ENCODE results near the gene GDF11.

The GDF11 gene

GRCh38 chr12:55728939-55729818 is 13.7 kb upstream of the GDF11 start, which contains the start of gene CD63:
Gene CD63 (minus strand): TSS chr12:55729009. CDS start chr12:55728341, 668 bp downstream.
- TF ChIP-seq CTCF (IDR thresholded peaks at IDR 0.05; ENCODE audit: borderline replicate concordance, control extremely low read depth, extremely low read depth, insufficient read depth, missing control alignments) = no peak
- in situ Hi-C loops (cut with MboI; ENCODE audit: low sequenced_read_pairs, unreplicated experiment) = no loop called here
- peak; percentile 97 for DNase-seq (ENCODE audit: low spot score)

- in situ Hi-C loops (cut with MboI; ENCODE audit: low sequenced_read_pairs, unreplicated experiment) = loop anchor here (10.0 kb wide), 2 partner anchors 215 to 305 kb away; no protein-coding TSS in a partner anchor
- no peak for TF ChIP-seq CTCF (IDR thresholded peaks at IDR 0.05; ENCODE audit: borderline replicate concordance, control extremely low read depth, extremely low read depth, insufficient read depth, missing control alignments)
- peak; percentile 73 for DNase-seq (ENCODE audit: low spot score)
Measured at GRCh38 chr12:55729819-55730818, 12.8 kb upstream of the GDF11 start.

GRCh38 chr12:55732288-55732687 is 10.6 kb upstream of the GDF11 start:
- in situ Hi-C loops (cut with MboI; ENCODE audit: low sequenced_read_pairs, unreplicated experiment) = loop anchor here (10.0 kb wide), 2 partner anchors 213 to 303 kb away; no protein-coding TSS in a partner anchor
- TF ChIP-seq CTCF (IDR thresholded peaks at IDR 0.05; ENCODE audit: borderline replicate concordance, control extremely low read depth, extremely low read depth, insufficient read depth, missing control alignments) = no peak
- no peak for DNase-seq (ENCODE audit: low spot score)

GRCh38 chr12:55733021-55733555 is 9.8 kb upstream of the GDF11 start:
- TF ChIP-seq CTCF (IDR thresholded peaks at IDR 0.05; ENCODE audit: borderline replicate concordance, control extremely low read depth, extremely low read depth, insufficient read depth, missing control alignments) = no peak
- in situ Hi-C loops (cut with MboI; ENCODE audit: low sequenced_read_pairs, unreplicated experiment) = loop anchor here (10.0 kb wide), 2 partner anchors 212 to 302 kb away; no protein-coding TSS in a partner anchor
- DNase-seq (ENCODE audit: low spot score) = no peak

- no peak for TF ChIP-seq CTCF (IDR thresholded peaks at IDR 0.05; ENCODE audit: borderline replicate concordance, control extremely low read depth, extremely low read depth, insufficient read depth, missing control alignments)
- DNase-seq (ENCODE audit: low spot score) = no peak
- in situ Hi-C loops (cut with MboI; ENCODE audit: low sequenced_read_pairs, unreplicated experiment) = loop anchor here (10.0 kb wide), 2 partner anchors 211 to 301 kb away; no protein-coding TSS in a partner anchor
Measured at GRCh38 chr12:55733858-55734257, 9.1 kb upstream of the GDF11 start.

GRCh38 chr12:55734595-55734994 is 8.3 kb upstream of the GDF11 start:
- no peak for DNase-seq (ENCODE audit: low spot score)
- TF ChIP-seq CTCF (IDR thresholded peaks at IDR 0.05; ENCODE audit: borderline replicate concordance, control extremely low read depth, extremely low read depth, insufficient read depth, missing control alignments) = no peak
- in situ Hi-C loops (cut with MboI; ENCODE audit: low sequenced_read_pairs, unreplicated experiment) = loop anchor here (10.0 kb wide), 2 partner anchors 210 to 300 kb away; no protein-coding TSS in a partner anchor
